ENCODE measurements around the gene RPS17. TPM values are rescaled to one million over a fixed set of nuclear protein-coding genes. Genes with fewer than 3 reads are reported as not detected.

The RPS17 gene
- total RNA-seq, 2 donors from 2014 or later: 987 to 1,378 TPM

DNA sequence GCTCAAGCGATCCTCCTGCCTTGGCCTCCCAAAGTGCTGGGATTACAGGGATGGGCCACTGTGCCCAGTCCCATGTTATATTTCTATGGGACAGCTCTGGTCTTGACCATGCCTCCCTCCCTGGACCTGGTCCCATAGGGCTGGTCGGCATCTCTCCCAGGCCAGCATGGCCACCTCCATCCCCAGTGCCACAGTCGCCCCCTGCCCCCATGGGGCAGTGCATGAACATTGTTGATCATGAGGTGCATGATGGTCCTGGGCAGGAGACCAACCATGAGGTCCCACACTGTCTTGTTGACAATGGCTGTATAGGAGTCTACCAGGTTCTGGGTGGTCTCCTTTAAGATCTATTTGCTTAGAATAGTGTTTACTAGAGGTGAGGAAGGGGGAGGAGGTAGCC lies 6.5 kb downstream of the RPS17 start:
- DNase-seq: no peak
- no peak for ATAC-seq
- Histone ChIP-seq H3K4me1 (peaks cover 24% of the 10 kb centered on the region), H3K4me3 (no peak overlapping the region), H3K27ac (no peak overlapping the region), H3K36me3 (replicated peaks in 1 of 2; ENCODE audit: insufficient read depth in 1 of 2, low read depth in 2 of 2) (peaks cover 8 to 23% of the 10 kb centered on the region in 2 donors), H3K27me3 (no peaks in the 10 kb centered on the region), H3K9me3 (no peaks in the 10 kb centered on the region)
- no peak for TF ChIP-seq CTCF (IDR thresholded peaks at IDR 0.05)
- no peak for TF ChIP-seq POLR2A (IDR thresholded peaks at IDR 0.05)
- 86 to 92% methylated on average over 3 of the region's 3 CpGs for WGBS, 2 donors
- intact Hi-C loops (cut with DNase I): no loop called here

- Histone ChIP-seq H3K36me3 (replicated peaks in 1 of 2; ENCODE audit: insufficient read depth in 1 of 2, low read depth in 2 of 2) (peaks cover 8 to 18% of the 10 kb centered on the region in 2 donors), H3K4me3 (no peak overlapping the region), H3K27me3 (no peaks in the 10 kb centered on the region), H3K4me1 (peaks cover 17% of the 10 kb centered on the region), H3K27ac (no peak overlapping the region), H3K9me3 (no peaks in the 10 kb centered on the region)
- no peak for DNase-seq
- no peak for ATAC-seq
- intact Hi-C loops (cut with DNase I): no loop called here
- TF ChIP-seq POLR2A (IDR thresholded peaks at IDR 0.05) (no peak), CTCF (IDR thresholded peaks at IDR 0.05) (no peak)
- WGBS, 2 donors: 91 to 94% methylated on average over 11 to 15 of the region's 15 CpGs
These were observed 7.2 kb downstream of the RPS17 start for GRCh38 chr15:82532991-82533481.

DNA sequence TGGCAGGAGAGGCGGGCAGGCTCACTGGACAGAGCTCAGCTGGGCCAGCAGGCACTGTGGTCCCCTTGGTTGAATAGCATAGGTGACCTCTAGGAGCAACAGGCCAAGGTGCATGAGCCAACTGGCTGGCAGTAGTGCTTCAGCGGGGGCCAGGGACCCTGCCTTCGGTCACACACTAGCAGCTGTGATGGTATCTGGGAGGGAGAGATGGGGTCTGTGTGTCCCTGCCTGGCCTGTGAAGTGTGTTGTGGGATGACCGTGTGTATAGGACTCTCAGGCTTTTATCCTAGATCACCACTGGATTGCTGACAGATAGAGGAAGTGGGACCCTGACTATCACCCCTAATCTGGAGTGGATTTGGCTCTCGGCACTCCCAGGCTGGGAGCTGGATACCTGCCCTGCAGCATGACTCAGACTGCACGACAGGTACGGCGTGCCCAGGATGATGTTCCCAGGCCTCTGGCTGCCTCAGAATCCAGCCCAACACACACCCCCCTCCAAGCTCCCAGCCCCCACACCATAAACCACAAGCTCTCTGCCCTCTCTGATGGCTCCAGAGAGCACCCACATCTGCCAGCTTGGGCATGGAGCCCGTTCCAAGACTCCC lies 7.8 kb downstream of the RPS17 start:
- intact Hi-C loops (cut with DNase I): no loop called here
- no peak overlapping the region for H3K4me3 ChIP-seq
- peaks cover 12% of the 10 kb centered on the region for H3K4me1 ChIP-seq
- DNase-seq (peak in 1 of 4 donors; percentile 57), ATAC-seq (no peak)
- H3K27me3 ChIP-seq: no peaks in the 10 kb centered on the region
- no peak overlapping the region for H3K27ac ChIP-seq
- H3K9me3 ChIP-seq: no peaks in the 10 kb centered on the region
- TF ChIP-seq CTCF (IDR thresholded peaks at IDR 0.05) (no peak), POLR2A (IDR thresholded peaks at IDR 0.05) (no peak)
- H3K36me3 ChIP-seq (replicated peaks in 1 of 2; ENCODE audit: insufficient read depth in 1 of 2, low read depth in 2 of 2): peaks cover 5 to 13% of the 10 kb centered on the region in 2 donors
- 68 to 72% methylated on average over 5 to 9 of the region's 9 CpGs for WGBS, 2 donors

- no peaks in the 10 kb centered on the region for H3K27me3 ChIP-seq
- peak overlapping the region in 2 of 4 donors; percentile 63 to 74 for H3K27ac ChIP-seq
- H3K4me1 ChIP-seq: peaks cover 12% of the 10 kb centered on the region
- no peak for TF ChIP-seq POLR2A (IDR thresholded peaks at IDR 0.05)
- TF ChIP-seq CTCF (IDR thresholded peaks at IDR 0.05): no peak
- no peak overlapping the region for H3K4me3 ChIP-seq
- ATAC-seq (no peak), DNase-seq (no peak)
- peaks cover 5 to 7% of the 10 kb centered on the region in 2 donors for H3K36me3 ChIP-seq (replicated peaks in 1 of 2; ENCODE audit: insufficient read depth in 1 of 2, low read depth in 2 of 2)
- intact Hi-C loops (cut with DNase I): no loop called here
- H3K9me3 ChIP-seq: no peaks in the 10 kb centered on the region
- WGBS, 2 donors: 68 to 75% methylated on average over 11 of the region's 11 CpGs
These were observed 8.5 kb downstream of the RPS17 start for GRCh38 chr15:82531496-82532382.
